ENCODE data around the gene FAM227B. TPM values are rescaled to one million over a fixed set of nuclear protein-coding genes. Genes with fewer than 3 reads are reported as not detected.

The FAM227B gene
- total RNA-seq, 1 experiment from 2014 or later: 0.98 TPM

DNA sequence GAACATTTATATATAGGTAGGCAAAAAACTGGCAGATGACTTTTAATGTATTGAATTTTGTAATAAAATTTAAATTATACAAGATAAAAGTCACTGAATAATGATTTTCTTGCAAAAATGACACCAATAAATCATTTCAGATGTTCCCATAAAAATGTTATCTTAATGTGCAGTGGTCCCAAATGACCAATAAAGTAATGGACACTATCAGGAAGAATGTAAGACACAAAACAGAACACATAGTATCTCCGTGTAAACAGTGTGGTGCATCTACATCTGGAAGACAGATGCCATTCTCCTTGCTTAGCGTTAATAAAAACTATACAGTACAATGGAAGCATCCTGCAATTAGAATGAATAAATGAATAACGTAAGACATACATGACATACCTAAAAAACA, 156.1 kb downstream of the FAM227B start:
- no peak for TF ChIP-seq EZH2 (IDR thresholded peaks at IDR 0.05; ENCODE audit: low read length, unreplicated experiment)
- no peak for TF ChIP-seq CTCF (conservative IDR thresholded peaks at IDR 0.05; ENCODE audit: low read depth, low read length)
- no peak for TF ChIP-seq EZH2phosphoT487 (IDR thresholded peaks at IDR 0.05; ENCODE audit: borderline replicate concordance, low read length)
- Histone ChIP-seq H2AFZ (ENCODE audit: low read length) (no peak overlapping the region), H3K79me2 (ENCODE audit: low read length) (no peaks in the 10 kb centered on the region), H3K9me2 (replicated peaks; ENCODE audit: low read length) (no peaks in the 10 kb centered on the region), H3K9ac (ENCODE audit: low read length) (no peak overlapping the region), H3K36me3 (ENCODE audit: low read depth, low read length) (no peaks in the 10 kb centered on the region), H3K4me3 (ENCODE audit: low read length) (no peak overlapping the region), H3K4me2 (ENCODE audit: low read length) (no peak overlapping the region), H3K27me3 (ENCODE audit: low read length) (no peaks in the 10 kb centered on the region), H4K20me1 (ENCODE audit: low read length) (no peaks in the 10 kb centered on the region), H3K9me3 (ENCODE audit: low read length) (no peaks in the 10 kb centered on the region), H3F3A (ENCODE audit: low read length, unreplicated experiment) (no peaks in the 10 kb centered on the region), H3K27ac (ENCODE audit: low read length) (no peak overlapping the region), H3K4me1 (ENCODE audit: insufficient read depth, low read length) (peaks cover 12% of the 10 kb centered on the region; the same call in 1 of the 2 replicates)
- ChIA-PET POLR2A (ENCODE audit: unreplicated experiment) (no interaction called here), CTCF (no interaction called here)
- intact Hi-C loops (cut with micrococcal nuclease): no loop called here
- DNase-seq (no peak), ATAC-seq (no peak)
- BruUV-seq (replicated peaks): no TSS peak

DNA sequence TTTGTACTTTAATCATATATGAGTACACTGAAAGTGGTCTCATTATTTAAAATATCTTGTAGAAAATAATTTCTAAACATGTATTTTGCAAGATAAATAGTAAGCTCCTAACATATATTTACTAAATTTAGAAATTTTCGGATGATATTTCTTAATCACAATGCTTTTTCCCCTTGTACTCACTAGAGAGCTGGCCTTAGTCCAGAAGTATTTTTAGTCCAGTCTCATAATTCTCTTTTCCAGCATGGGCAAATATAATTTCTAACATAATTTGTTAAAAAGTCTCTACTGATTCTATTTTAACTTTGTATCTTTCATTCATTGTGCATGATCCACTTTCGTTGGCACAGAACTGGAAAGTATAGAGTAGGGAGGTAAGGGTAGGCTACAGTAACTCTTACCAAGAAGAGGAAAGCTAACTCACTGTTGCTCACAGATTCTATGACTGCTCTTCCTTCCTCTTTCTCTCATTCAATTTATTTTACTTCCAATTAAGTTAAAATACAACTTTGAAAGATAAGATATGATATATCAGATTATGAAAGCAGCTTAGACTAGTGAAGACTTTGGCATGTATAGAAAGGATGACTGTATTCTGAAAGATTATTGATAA, 158.3 kb downstream of the FAM227B start:
- Histone ChIP-seq H3K4me1 (ENCODE audit: insufficient read depth, low read length) (no peaks in the 10 kb centered on the region; the same call in 1 of the 2 replicates), H3K9me2 (replicated peaks; ENCODE audit: low read length) (no peaks in the 10 kb centered on the region), H3F3A (ENCODE audit: low read length, unreplicated experiment) (no peaks in the 10 kb centered on the region), H3K27me3 (ENCODE audit: low read length) (no peaks in the 10 kb centered on the region), H2AFZ (ENCODE audit: low read length) (no peak overlapping the region), H4K20me1 (ENCODE audit: low read length) (no peaks in the 10 kb centered on the region), H3K79me2 (ENCODE audit: low read length) (no peaks in the 10 kb centered on the region), H3K36me3 (ENCODE audit: low read depth, low read length) (no peaks in the 10 kb centered on the region), H3K4me3 (ENCODE audit: low read length) (no peak overlapping the region), H3K9ac (ENCODE audit: low read length) (no peak overlapping the region), H3K27ac (ENCODE audit: low read length) (no peak overlapping the region), H3K4me2 (ENCODE audit: low read length) (no peak overlapping the region), H3K9me3 (ENCODE audit: low read length) (no peaks in the 10 kb centered on the region)
- DNase-seq (no peak), ATAC-seq (no peak)
- POLR2A ChIA-PET (ENCODE audit: unreplicated experiment): no interaction called here
- no peak for TF ChIP-seq EZH2phosphoT487 (IDR thresholded peaks at IDR 0.05; ENCODE audit: borderline replicate concordance, low read length)
- no peak for TF ChIP-seq EZH2 (IDR thresholded peaks at IDR 0.05; ENCODE audit: low read length, unreplicated experiment)
- TF ChIP-seq CTCF (conservative IDR thresholded peaks at IDR 0.05; ENCODE audit: low read depth, low read length): no peak
- BruUV-seq (replicated peaks): no TSS peak
- intact Hi-C loops (cut with micrococcal nuclease): no loop called here
- CTCF ChIA-PET: no interaction called here

DNA sequence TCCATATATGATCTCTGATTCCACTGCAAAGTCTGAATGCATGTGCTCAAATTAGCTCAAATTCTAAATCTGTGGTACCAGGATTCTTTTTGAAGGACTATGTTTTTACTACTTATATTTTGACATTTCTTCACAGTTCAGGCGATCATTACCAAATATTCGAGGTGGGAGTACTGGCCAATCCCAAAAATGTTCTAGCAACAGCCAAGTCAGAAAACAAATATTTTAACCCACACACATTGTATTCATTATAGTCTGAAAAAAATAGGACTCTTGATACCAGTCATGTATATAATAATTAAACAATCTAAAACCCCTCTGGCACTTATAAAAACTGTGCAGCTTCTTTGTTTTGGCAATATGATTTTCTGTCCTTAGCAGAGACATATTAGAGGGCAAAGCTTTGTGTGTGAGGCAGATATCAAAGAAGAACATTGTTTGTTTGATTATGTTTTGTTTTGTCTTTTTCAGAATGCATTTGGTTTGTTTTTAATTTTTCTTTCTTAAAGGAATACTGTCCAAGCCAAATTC, 160.1 kb downstream of the FAM227B start:
- Histone ChIP-seq H2AFZ (ENCODE audit: low read length) (no peak overlapping the region), H3K79me2 (ENCODE audit: low read length) (no peaks in the 10 kb centered on the region), H3K9me2 (replicated peaks; ENCODE audit: low read length) (no peaks in the 10 kb centered on the region), H4K20me1 (ENCODE audit: low read length) (no peaks in the 10 kb centered on the region), H3K4me1 (ENCODE audit: insufficient read depth, low read length) (no peaks in the 10 kb centered on the region; the same call in 1 of the 2 replicates), H3K36me3 (ENCODE audit: low read depth, low read length) (no peaks in the 10 kb centered on the region), H3K4me2 (ENCODE audit: low read length) (no peak overlapping the region), H3K9me3 (ENCODE audit: low read length) (no peaks in the 10 kb centered on the region), H3K4me3 (ENCODE audit: low read length) (no peak overlapping the region), H3K27me3 (ENCODE audit: low read length) (no peaks in the 10 kb centered on the region), H3F3A (ENCODE audit: low read length, unreplicated experiment) (no peaks in the 10 kb centered on the region), H3K27ac (ENCODE audit: low read length) (no peak overlapping the region), H3K9ac (ENCODE audit: low read length) (no peak overlapping the region)
- POLR2A ChIA-PET (ENCODE audit: unreplicated experiment): no interaction called here
- DNase-seq (no peak), ATAC-seq (no peak)
- TF ChIP-seq EZH2 (IDR thresholded peaks at IDR 0.05; ENCODE audit: low read length, unreplicated experiment) (no peak), EZH2phosphoT487 (IDR thresholded peaks at IDR 0.05; ENCODE audit: borderline replicate concordance, low read length) (no peak), CTCF (conservative IDR thresholded peaks at IDR 0.05; ENCODE audit: low read depth, low read length) (no peak)
- intact Hi-C loops (cut with micrococcal nuclease): no loop called here
- BruUV-seq (replicated peaks): no TSS peak
- CTCF ChIA-PET: no interaction called here
